Fibroblast of skin of right biceps (primary cell): ENCODE data around the gene INPP5F.
"Not testable (repeated sequence)": the region's sequence is repeated elsewhere in the genome, so short reads cannot be mapped to it uniquely, and the experiment has no call there.

Experiments used
- DNase-seq: peaks from one replicate; pipeline ENCODE4 v3.0.0-alpha.2; 2013

Gene INPP5F

GRCh38 chr10:119821182-119821581 is 95.3 kb downstream of the INPP5F start:
- DNase-seq: no peak

- DNase-seq: no peak
These were observed 98.4 kb downstream of the INPP5F start for GRCh38 chr10:119824299-119824698.

GRCh38 chr10:119826771-119827170 is 100.9 kb downstream of the INPP5F start:
- DNase-seq: peak; percentile 38

GRCh38 chr10:119827430-119827829 is 101.6 kb downstream of the INPP5F start:
- DNase-seq: no peak

GRCh38 chr10:119829429-119829828 is 103.6 kb downstream of the INPP5F start:
- no peak for DNase-seq

DNA sequence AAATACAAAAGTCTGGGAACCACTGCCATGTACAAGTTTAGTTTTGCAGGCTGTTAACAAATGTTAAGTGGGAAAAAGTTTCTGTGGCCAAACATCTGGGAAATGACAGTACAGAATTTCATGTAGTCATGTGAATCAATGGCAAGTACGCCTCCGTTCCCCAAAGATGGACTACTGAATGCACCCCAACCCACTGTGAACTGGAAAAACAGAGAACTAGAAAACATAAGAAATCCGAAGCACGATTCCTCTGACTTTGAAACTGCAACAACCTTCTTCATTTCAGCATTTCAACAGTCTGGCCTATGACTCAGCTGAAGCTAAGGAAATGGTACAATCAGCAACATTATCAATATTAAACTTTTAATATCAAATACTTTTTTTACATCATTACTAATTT is 105.0 kb downstream of the INPP5F start:
- DNase-seq: no peak

DNA sequence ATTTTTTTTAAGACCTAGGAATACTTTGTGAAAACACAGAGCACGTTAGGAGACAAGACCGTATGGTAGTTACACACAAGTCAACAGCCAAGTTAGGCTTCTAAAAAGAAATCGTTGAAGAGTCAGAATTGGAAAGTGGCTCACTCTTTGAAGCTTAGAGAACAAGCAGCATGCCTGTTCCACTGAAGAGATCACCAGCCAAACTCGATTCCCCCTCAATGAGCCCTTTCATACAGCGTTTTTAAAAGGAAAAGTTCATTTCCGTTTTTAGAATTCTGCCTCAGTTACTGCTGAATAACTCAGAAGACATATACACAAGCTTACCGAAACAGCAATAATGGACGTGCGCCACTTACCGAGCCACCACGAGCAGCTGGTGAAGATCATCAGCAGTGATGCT is 105.8 kb downstream of the INPP5F start:
- no peak for DNase-seq

DNA sequence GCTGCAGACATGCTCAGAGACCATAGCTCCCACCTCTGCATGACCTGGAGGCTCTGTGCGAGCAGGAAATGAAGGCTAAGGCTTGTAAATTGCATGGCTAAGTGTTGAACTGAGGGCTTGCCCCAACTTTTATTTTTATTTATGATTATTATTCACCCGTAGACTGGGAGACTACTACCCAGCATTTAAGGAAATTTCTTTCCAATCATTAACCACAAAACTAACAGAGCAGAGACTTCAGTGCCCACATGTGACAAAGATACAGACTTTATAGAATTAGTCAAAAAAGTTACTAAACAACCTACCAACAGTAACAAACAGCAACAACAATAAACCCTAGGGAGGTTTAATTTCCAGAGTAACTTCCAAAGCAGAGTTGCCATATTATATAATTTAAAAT is 107.1 kb downstream of the INPP5F start:
- no peak for DNase-seq

DNA sequence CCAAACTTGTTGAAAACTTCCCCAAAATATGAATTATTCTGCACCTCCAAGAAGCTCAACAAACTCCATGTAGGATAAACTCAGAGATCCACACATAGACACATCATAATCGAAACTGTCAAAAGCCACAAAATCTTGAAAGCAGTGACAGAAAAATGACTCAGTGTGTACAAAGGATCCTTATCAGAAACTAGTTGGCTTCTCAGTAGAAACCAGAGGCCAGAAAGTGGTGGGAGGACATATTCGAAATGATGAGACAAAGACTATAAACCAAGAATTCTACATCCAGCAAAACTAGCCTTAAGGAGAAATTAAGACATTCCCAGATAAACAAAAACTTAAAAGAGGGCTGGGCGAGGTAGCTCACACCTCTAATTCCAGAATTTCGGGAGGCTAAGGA is 108.3 kb downstream of the INPP5F start:
- no peak for DNase-seq

GRCh38 chr10:119845656-119846055 is 119.8 kb downstream of the INPP5F start:
- no peak for DNase-seq

DNA sequence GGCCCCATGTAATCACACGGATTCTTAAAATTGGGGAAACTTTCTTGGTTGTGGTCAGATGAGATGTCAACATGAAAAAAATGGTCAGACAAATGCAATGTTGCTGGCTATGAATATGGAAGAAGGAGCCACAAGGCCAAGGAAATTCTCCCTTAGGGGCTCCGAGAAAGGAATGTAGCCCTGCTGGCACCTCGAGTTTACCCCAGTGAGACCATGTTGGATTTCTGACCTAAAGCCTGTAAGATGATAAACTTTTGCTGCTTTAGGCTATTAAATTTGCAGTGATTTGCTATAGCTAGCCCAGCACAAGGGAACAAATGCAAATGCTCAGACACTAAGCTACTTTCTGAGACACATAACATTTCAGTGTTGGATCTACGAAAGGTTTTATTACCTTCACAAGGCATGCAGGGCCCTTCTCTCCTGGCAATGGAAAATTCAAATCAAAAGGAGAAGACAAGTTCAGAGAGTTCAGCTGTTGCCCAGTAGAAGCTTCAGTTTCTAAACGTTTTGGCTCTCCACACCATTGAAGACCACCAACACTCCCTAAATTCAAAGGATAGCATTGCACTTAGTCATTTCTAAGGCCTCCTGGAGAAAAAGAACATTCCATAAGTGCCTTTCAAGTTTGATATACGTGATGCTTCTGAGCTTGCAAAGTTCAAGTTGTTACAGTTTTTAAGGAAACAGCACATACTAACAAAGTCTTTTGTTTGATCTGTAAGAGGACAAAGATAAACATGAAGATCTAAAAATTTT is 123.4 kb downstream of the INPP5F start:
- peak; percentile 87 for DNase-seq

DNA sequence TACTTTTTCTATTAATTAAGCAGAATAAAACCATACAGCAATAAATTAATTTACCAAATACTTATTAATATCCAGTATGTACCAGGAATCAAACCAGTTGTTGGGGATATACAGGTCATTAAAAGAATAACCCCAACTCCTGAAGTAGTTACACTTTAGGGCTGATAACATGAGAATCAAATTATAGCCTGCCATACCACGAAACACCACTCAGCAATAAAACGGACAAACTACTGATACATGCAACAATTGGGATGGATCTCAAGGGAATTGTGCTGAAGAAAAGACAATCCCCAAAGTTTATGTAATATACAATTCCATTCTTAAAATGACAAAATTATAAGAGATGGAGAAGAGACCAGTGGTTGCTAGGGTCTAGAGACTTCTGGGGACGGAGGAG is 124.1 kb downstream of the INPP5F start:
- peak; percentile 26 for DNase-seq

- no peak for DNase-seq
These were observed 126.4 kb downstream of the INPP5F start for GRCh38 chr10:119852277-119852676.

- no peak for DNase-seq
These were observed 127.0 kb downstream of the INPP5F start for GRCh38 chr10:119852822-119853221.

GRCh38 chr10:119853574-119853973 is 127.7 kb downstream of the INPP5F start:
- no peak for DNase-seq

DNA sequence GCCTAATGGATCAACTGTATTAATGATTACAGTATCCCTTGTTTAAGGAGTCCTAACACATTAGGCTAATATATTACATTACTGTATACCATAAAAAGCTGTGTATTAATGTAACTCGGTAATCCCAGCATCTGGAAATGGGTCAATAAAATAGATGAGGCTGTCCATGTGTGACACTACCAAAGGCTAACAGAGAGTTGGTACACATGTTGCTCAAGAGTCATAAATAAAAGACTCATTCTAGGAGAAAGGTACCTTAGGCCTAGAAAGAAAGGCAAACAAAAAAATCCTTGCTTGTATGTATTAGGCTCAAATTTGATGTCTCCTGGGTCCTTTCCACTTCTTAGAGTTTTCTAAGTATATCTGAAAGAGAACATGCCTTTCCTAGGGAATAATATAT is 132.2 kb downstream of the INPP5F start:
- no peak for DNase-seq

DNA sequence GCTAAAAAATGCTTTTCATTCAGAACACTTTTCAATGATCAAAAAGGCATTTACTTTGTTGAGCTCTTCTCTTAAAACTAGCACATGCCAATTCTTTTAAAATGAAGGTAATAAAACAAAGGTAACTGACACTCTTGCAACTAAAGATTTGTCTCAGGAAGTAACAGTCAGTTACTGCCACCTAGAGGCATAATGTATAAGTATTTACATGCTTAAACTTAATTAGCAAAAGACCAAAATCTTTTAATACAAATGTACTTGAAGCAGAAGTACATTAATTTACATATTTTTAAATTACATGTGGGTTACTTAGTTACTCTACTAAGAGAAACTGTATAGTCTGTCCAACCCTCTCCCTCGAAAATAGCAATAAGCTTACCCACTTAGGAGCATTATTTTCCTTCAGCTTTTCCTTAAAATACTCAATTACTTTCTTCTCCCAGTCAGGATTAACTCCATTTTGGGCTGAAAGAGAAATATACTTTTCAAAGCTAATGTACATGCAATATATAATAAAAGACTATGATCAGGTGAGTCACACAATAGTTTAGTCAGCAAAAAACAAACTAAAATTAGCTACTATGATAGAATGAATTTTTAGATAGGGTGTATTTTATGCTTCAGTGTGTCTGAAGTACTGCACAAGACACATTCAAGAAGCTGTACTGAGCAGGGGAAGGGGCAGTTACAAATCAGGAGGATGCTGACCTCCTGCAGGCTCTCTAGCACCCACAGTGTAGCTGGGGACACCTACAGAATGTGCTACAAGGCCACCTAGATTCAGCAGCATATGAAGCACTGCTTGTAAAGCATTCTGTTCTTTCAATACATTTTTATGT is 133.8 kb downstream of the INPP5F start:
- peak; percentile 45 for DNase-seq

DNA sequence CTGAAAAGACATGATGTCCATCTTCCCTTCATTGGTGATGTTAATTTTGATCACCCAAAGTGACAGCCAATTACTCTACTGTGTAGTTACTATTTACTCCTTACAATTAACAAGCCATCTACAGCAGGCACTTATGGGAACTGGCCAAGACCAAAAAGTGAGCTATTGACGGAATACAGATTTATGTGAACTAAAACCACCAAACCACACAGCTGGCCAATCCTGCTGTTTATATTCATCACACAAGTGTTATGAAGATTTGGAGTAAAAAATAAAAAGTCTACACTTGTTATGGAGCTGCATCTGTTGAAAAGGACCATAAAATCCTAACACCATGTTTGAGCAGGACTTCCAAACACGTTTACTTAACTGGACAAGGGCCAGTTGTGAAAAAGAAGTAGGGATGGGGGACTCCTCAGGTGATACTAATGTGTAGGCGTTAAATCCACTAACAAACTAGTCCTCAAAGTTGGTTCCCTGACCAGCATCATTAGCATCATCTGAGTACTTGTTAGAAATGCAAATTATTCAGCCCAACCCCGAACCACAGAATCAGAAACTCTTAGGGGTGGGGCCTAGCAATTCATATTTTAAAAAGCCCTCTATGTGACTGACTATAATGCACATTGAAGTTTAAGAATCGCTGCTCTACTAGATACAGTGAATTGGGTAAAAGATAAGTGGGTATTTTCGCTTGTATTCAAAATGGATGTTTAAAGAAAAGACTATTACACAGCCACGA is 135.2 kb downstream of the INPP5F start:
- no peak for DNase-seq

GRCh38 chr10:119862524-119862923 is 136.7 kb downstream of the INPP5F start:
- DNase-seq: no peak

DNA sequence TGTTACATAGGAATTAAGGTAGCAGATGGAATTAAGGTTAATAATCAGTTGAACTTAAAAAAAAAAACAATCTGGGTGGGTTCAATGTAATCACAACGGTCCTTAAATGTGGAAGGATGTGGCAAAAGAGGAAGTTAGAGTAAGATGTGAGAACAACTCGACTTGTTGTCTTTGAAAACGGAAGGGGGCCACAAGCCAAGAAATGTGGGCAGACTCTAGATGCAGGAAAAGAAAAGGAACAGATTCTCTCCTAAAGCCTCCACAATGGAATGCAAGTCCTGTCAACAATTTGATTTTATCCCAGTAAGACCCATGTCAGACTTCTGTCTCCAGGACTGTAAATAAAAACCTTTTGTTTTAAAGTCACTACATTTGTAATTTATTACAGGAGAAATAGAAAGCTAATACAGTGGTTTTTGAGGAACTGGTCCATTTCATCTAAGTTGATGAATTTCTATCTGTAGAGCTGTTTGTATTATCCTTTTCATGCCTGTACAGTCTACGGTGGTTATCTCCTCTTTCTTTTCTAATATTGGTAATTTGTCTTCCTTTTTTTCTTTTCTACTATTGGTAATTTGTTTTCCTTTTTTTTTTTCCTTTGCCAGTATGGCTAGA is 138.2 kb downstream of the INPP5F start:
- DNase-seq: no peak

DNA sequence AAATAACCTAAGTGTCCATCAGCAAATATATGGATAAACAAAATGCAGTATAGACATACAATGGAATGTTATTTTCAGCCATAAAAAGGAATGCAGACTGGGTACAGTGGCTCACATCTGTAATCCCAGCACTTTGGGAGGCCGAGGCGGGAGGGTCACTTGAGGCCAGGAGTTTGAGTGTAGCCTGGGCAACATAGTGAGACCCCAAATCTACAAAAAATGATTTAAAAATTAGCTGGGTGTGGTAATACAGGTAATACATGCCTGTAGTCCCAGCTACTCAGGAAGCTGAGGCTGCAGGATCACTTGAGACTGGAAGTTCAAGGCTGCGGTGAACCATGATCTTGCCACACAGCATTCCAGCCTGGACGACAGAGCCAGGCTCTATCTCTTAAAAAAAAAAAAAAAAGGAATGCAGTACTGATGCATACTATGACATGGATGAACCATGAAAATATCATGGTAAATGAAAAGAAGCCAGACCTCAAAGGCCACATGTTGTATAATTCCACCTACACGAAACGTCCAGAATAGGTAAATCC is 139.9 kb downstream of the INPP5F start:
- no peak for DNase-seq

GRCh38 chr10:119867317-119867716 is 141.5 kb downstream of the INPP5F start:
- DNase-seq: no peak

DNA sequence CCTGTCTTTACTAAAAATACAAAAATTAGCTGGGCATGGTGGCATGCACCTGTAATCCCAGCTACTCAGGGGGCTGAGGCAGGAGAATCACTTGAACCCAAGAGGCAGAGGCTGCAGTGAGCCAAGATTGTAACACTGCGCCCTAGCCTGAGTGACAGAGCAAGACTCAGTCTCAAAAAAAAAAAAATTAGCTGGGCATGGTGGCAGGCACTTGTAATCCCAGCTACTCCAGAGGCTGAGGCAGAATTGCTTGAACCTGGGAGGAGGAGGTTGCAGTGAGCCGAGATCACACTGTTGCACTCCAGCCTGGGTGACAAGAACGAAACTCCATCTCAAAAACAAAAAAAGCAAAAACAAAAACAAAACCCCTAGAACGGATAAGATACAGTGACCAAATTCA is 143.5 kb downstream of the INPP5F start:
- DNase-seq: not testable (repeated sequence)
